Astrocyte (in vitro differentiated cells and primary cell): ENCODE data around the gene NUMA1. TPM values are rescaled to one million over a fixed set of nuclear protein-coding genes. Genes with fewer than 3 reads are reported as not detected.

Experiments used
- DNase-seq: peaks from one replicate; pipeline ENCODE4 v3.0.0-alpha.2; 2010; ENCODE audit warnings: low read depth
- FAIRE-seq: peaks from 2 replicates; lab custom pipeline; 2011; peaks lifted over from hg19 to GRCh38; lab: Jason Lieb, UNC
- H2AFZ ChIP-seq: 2 replicates; pipeline ENCODE4 v1.6.0; 2012; ENCODE audit warnings: low read depth, low read length, inconsistent platforms
- H3K27ac ChIP-seq: 2 replicates; pipeline ENCODE4 v1.5.1; 2011; ENCODE audit warnings: low read depth, low read length, inconsistent platforms
- H3K27me3 ChIP-seq: 2 replicates; pipeline ENCODE4 v1.6.0; 2011; ENCODE audit warnings: low read length, inconsistent platforms; ENCODE audit not compliant: insufficient read depth
- H3K36me3 ChIP-seq: 2 replicates; pipeline ENCODE4 v1.5.1; 2011; ENCODE audit warnings: low read length, inconsistent platforms; ENCODE audit not compliant: insufficient read depth
- H3K4me1 ChIP-seq: 2 replicates; pipeline ENCODE4 v1.5.1; 2011; ENCODE audit warnings: low read length, inconsistent platforms; ENCODE audit not compliant: insufficient read depth
- H3K4me2 ChIP-seq: 2 replicates; pipeline ENCODE4 v1.6.0; 2012; ENCODE audit warnings: low read length, inconsistent platforms
- H3K4me3 ChIP-seq: 2 replicates; pipeline ENCODE4 v1.5.1; 2011; ENCODE audit warnings: low read depth, mild to moderate bottlenecking, low read length, inconsistent platforms; ENCODE audit not compliant: insufficient read depth
- H3K79me2 ChIP-seq: 2 replicates; pipeline ENCODE4 v1.6.0; 2012; ENCODE audit warnings: mild to moderate bottlenecking, low read length, inconsistent platforms; ENCODE audit not compliant: insufficient read depth
- H3K9ac ChIP-seq: 2 replicates; pipeline ENCODE4 v1.6.0; 2012; ENCODE audit warnings: mild to moderate bottlenecking, low read length, inconsistent platforms
- H3K9me3 ChIP-seq: 2 replicates; pipeline ENCODE4 v1.5.1; 2012; ENCODE audit warnings: low read depth, mild to moderate bottlenecking, low read length, inconsistent platforms; ENCODE audit not compliant: insufficient read depth
- H4K20me1 ChIP-seq: 2 replicates; pipeline ENCODE4 v1.6.0; 2012; ENCODE audit warnings: low read length, inconsistent platforms; ENCODE audit not compliant: insufficient read depth
- H3K27ac Mint-ChIP-seq: one replicate; pipeline ENCODE4 v1.8.0; 2021; ENCODE audit warnings: mild to moderate bottlenecking, mixed read lengths; ENCODE audit not compliant: unreplicated experiment
- H3K27me3 Mint-ChIP-seq: one replicate; pipeline ENCODE4 v1.8.0; 2021; ENCODE audit warnings: low read depth, mixed read lengths; ENCODE audit not compliant: unreplicated experiment
- H3K36me3 Mint-ChIP-seq: one replicate; pipeline ENCODE4 v1.8.0; 2021; ENCODE audit warnings: low read depth, mixed read lengths; ENCODE audit not compliant: unreplicated experiment
- H3K4me1 Mint-ChIP-seq: one replicate; pipeline ENCODE4 v1.8.0; 2021; ENCODE audit warnings: low read depth, mixed read lengths; ENCODE audit not compliant: unreplicated experiment
- H3K4me3 Mint-ChIP-seq: one replicate; pipeline ENCODE4 v1.8.0; 2021; ENCODE audit warnings: mild to moderate bottlenecking, moderate library complexity, mixed read lengths; ENCODE audit not compliant: unreplicated experiment
- H3K9me3 Mint-ChIP-seq: one replicate; pipeline ENCODE4 v1.8.0; 2021; ENCODE audit warnings: mild to moderate bottlenecking, mixed read lengths; ENCODE audit not compliant: unreplicated experiment
- CTCF ChIP-seq: IDR thresholded peaks from 2 replicates; pipeline ENCODE4 v1.5.1; 2011; ENCODE audit warnings: low read depth, mild to moderate bottlenecking, inconsistent platforms, low read length, moderate library complexity; ENCODE audit not compliant: insufficient read depth
- EZH2 ChIP-seq: IDR thresholded peaks from 2 replicates; pipeline ENCODE4 v1.6.1; 2012; ENCODE audit warnings: mild to moderate bottlenecking, low read length, inconsistent platforms; ENCODE audit not compliant: insufficient read depth
- total RNA-seq: library from RNA; stranded (reverse); gene quantifications from 2 replicates; pipeline ENCODE4 v1.2.1, GENCODE V29; 2021

NUMA1 gene
- total RNA-seq, 1 donor from 2014 or later = 111 TPM

GRCh38 chr11:72075109-72075508, 5.2 kb downstream of the NUMA1 start:
- no peaks in the 10 kb centered on the region for H3K27me3 Mint-ChIP-seq
- H3K9me3 Mint-ChIP-seq = no peaks in the 10 kb centered on the region
- DNase-seq (no peak), FAIRE-seq (no peak)
- H3K4me1 Mint-ChIP-seq = peaks cover 44% of the 10 kb centered on the region
- Histone ChIP-seq H2AFZ (no peak overlapping the region), H3K27ac (no peak overlapping the region), H3K9ac (no peak overlapping the region), H3K9me3 (no peaks in the 10 kb centered on the region), H3K27me3 (no peaks in the 10 kb centered on the region), H3K79me2 (peaks cover 92% of the 10 kb centered on the region), H4K20me1 (no peaks in the 10 kb centered on the region), H3K4me2 (no peak overlapping the region), H3K4me1 (peaks cover 39% of the 10 kb centered on the region), H3K36me3 (no peaks in the 10 kb centered on the region), H3K4me3 (no peak overlapping the region)
- TF ChIP-seq CTCF (no peak), EZH2 (no peak)
- no peak overlapping the region for H3K4me3 Mint-ChIP-seq
- peak overlapping the region; percentile 55 for H3K27ac Mint-ChIP-seq
- peaks cover 2% of the 10 kb centered on the region for H3K36me3 Mint-ChIP-seq

- Histone ChIP-seq H2AFZ (no peak overlapping the region), H3K27ac (peak overlapping the region; percentile 69), H3K27me3 (no peaks in the 10 kb centered on the region), H3K9me3 (no peaks in the 10 kb centered on the region), H3K4me2 (peak overlapping the region; percentile 88), H3K4me3 (peak overlapping the region; percentile 20), H4K20me1 (no peaks in the 10 kb centered on the region), H3K36me3 (no peaks in the 10 kb centered on the region), H3K79me2 (peaks cover 92% of the 10 kb centered on the region), H3K4me1 (peaks cover 39% of the 10 kb centered on the region), H3K9ac (peak overlapping the region; percentile 54)
- DNase-seq (peak; percentile 85), FAIRE-seq (peak; percentile 92)
- H3K4me3 Mint-ChIP-seq = no peak overlapping the region
- no peaks in the 10 kb centered on the region for H3K27me3 Mint-ChIP-seq
- H3K9me3 Mint-ChIP-seq = no peaks in the 10 kb centered on the region
- peaks cover 2% of the 10 kb centered on the region for H3K36me3 Mint-ChIP-seq
- peak overlapping the region; percentile 66 for H3K27ac Mint-ChIP-seq
- no peak for TF ChIP-seq CTCF
- no peak for TF ChIP-seq EZH2
- peaks cover 55% of the 10 kb centered on the region for H3K4me1 Mint-ChIP-seq
These were observed 8.0 kb downstream of the NUMA1 start for GRCh38 chr11:72072348-72072747.

GRCh38 chr11:72070491-72070890, 9.9 kb downstream of the NUMA1 start:
- no peak for FAIRE-seq
- Histone ChIP-seq H2AFZ (peak overlapping the region; percentile 14), H3K27me3 (no peaks in the 10 kb centered on the region), H3K9me3 (no peaks in the 10 kb centered on the region), H3K36me3 (no peaks in the 10 kb centered on the region), H3K79me2 (peaks cover 90% of the 10 kb centered on the region), H3K4me3 (peak overlapping the region; percentile 24), H3K9ac (peak overlapping the region; percentile 63), H3K4me1 (peaks cover 46% of the 10 kb centered on the region), H3K27ac (peak overlapping the region; percentile 54), H3K4me2 (peak overlapping the region; percentile 73), H4K20me1 (no peaks in the 10 kb centered on the region)
- DNase-seq = no peak
- Mint-ChIP-seq H3K9me3 (no peaks in the 10 kb centered on the region), H3K4me1 (peaks cover 64% of the 10 kb centered on the region), H3K4me3 (peak overlapping the region; percentile 82), H3K27ac (peak overlapping the region; percentile 97), H3K27me3 (no peaks in the 10 kb centered on the region), H3K36me3 (peaks cover 4% of the 10 kb centered on the region)
- TF ChIP-seq CTCF (no peak), EZH2 (no peak)
